Lower lobe of right lung (tissue), 2 donors: Measurements from ENCODE around the gene DNM3. TPM values are rescaled to one million over a fixed set of nuclear protein-coding genes. Genes with fewer than 3 reads are reported as not detected.

Experiments used
- ATAC-seq, 2 donors: fragments of 200-7000 bp; cut with Tn5 transposase; one replicate each; pipeline ENCODE4 v1.9.1; 2020 to 2022; ENCODE audit warnings: mild to moderate bottlenecking in 2 of 2, moderate library complexity in 2 of 2
- DNase-seq: peaks from one replicate; pipeline ENCODE4 v3.0.0-alpha.2; 2020
- H3K27ac ChIP-seq: fragments of 200-600 bp; one replicate; pipeline ENCODE4 v1.8.0; 2022
- H3K27me3 ChIP-seq: fragments of 200-600 bp; one replicate; pipeline ENCODE4 v1.8.0; 2022; ENCODE audit warnings: low read depth
- H3K36me3 ChIP-seq: fragments of 200-600 bp; one replicate; pipeline ENCODE4 v1.8.0; 2022; ENCODE audit warnings: mild to moderate bottlenecking
- H3K4me1 ChIP-seq: fragments of 200-600 bp; one replicate; pipeline ENCODE4 v1.8.0; 2022
- H3K4me3 ChIP-seq: fragments of 200-600 bp; one replicate; pipeline ENCODE4 v1.8.0; 2022; ENCODE audit warnings: mild to moderate bottlenecking
- H3K9me3 ChIP-seq: fragments of 200-600 bp; one replicate; pipeline ENCODE4 v1.8.0; 2022
- intact Hi-C: fragments of 100-400 bp; cut with DNase I; formaldehyde crosslinking; loops from one replicate; pipeline ENCODE4 v1.11.0; 2022
- total RNA-seq: library from RNA; stranded (reverse); fragmentation: NEBNext Ultra II Directional; extraction: Animal tissue kit (Norgen Biotek cat#: 25700); gene quantifications from one replicate; pipeline ENCODE4 v1.2.1, GENCODE V29; 2021
- TF ChIP-seq, protein P1 (sequence below): fragments of 200-600 bp; IDR thresholded peaks from one replicate; pipeline ENCODE4 v1.8.0; 2022; ENCODE audit warnings: antibody characterized with exemption, mild to moderate bottlenecking
- donor health status: DM: no; HTN: yes; CAD: no; lungs with severe emphysema.

DNM3 gene
- total RNA-seq, 1 donor from 2014 or later: 12.4 TPM

DNA sequence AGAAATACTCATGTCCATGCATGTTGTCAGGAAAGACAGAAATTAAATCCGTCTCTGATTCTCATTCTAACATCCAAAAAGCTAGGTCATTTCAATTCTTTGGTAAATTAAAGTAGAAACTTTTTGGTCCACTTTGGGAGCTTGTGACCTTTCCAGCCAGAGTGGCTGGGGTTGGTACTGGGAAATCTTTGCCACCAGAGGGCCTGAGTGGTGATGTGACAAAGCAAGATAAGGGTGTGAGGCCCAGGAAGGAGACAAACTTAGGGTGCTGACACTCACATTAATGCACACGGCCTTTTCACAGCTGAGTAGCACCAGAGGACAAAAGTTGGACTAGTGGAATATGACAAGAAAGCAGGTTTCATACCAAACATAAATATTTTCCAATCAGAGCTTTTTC is 144.3 kb downstream of the DNM3 start:
- intact Hi-C loops: loop anchor here (5.0 kb wide), 1 partner anchor 183 kb away; no protein-coding TSS in a partner anchor
- no peaks in the 10 kb centered on the region for H3K9me3 ChIP-seq
- peaks cover 11% of the 10 kb centered on the region for H3K36me3 ChIP-seq
- TF ChIP-seq, protein P1, sequence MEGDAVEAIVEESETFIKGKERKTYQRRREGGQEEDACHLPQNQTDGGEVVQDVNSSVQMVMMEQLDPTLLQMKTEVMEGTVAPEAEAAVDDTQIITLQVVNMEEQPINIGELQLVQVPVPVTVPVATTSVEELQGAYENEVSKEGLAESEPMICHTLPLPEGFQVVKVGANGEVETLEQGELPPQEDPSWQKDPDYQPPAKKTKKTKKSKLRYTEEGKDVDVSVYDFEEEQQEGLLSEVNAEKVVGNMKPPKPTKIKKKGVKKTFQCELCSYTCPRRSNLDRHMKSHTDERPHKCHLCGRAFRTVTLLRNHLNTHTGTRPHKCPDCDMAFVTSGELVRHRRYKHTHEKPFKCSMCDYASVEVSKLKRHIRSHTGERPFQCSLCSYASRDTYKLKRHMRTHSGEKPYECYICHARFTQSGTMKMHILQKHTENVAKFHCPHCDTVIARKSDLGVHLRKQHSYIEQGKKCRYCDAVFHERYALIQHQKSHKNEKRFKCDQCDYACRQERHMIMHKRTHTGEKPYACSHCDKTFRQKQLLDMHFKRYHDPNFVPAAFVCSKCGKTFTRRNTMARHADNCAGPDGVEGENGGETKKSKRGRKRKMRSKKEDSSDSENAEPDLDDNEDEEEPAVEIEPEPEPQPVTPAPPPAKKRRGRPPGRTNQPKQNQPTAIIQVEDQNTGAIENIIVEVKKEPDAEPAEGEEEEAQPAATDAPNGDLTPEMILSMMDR: peak; percentile 8
- no peak for DNase-seq
- no peaks in the 10 kb centered on the region for H3K27me3 ChIP-seq
- no peaks in the 10 kb centered on the region for H3K4me1 ChIP-seq
- ATAC-seq: no peak
- no peak overlapping the region for H3K27ac ChIP-seq
- no peak overlapping the region for H3K4me3 ChIP-seq

DNA sequence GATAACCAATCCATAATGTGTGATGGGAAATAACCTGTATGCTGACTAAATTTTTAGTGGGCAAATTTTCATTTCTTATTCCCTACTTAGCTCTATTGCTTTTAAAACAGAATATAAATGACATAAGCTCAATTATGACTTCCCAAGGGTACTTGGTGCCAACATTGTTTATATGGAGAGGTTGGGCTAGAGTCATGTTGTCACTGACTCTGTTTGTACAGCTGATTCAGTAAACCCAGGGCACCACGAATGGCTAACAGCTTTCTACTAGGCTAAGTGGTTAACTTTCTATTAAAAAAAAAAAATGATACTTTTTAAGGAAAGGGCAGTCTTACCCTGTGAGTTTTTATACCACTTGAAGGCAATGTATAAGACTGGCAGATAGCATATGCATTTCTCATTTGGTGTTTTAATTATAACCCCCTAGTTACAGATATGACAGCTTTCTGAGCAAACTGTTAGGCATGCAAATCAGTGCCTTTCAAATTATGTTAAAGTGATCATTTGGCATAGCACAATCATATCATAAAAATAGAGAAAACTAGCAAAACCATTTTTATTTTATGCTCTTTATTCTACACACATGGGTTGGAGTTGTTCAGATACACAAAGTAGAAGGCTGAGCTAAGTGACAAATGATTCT is 147.1 kb downstream of the DNM3 start:
- intact Hi-C loops: loop anchor here (5.0 kb wide), 1 partner anchor 186 kb away; no protein-coding TSS in a partner anchor
- Histone ChIP-seq H3K27me3 (no peaks in the 10 kb centered on the region), H3K27ac (no peak overlapping the region), H3K9me3 (no peaks in the 10 kb centered on the region), H3K4me3 (no peak overlapping the region), H3K4me1 (no peaks in the 10 kb centered on the region), H3K36me3 (peaks cover 11% of the 10 kb centered on the region)
- TF ChIP-seq, protein P1: no peak
- no peak for ATAC-seq
- DNase-seq: no peak

DNA sequence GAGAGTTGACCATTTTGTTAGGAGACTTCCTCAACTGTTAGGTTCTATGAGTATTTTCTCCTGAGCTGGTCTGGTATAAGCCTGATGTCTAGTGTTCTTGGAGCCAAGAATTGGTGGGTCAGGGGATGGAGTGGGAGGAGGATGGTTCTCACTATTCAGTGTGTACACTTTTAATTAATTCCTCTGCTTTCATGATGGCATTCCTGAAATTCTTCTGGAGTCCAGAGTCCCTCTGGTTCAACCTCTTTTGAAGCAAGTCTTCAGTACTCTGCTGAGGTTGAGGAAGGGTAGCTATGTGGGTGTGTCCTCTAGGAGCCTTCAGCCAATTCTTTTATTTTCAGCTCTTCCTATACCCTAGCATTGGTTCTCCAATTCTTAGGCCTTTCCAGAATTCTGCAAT is 149.1 kb downstream of the DNM3 start:
- no peak for DNase-seq
- no peaks in the 10 kb centered on the region for H3K27me3 ChIP-seq
- no peak overlapping the region for H3K4me3 ChIP-seq
- no peak overlapping the region for H3K27ac ChIP-seq
- no peaks in the 10 kb centered on the region for H3K4me1 ChIP-seq
- H3K9me3 ChIP-seq: no peaks in the 10 kb centered on the region
- intact Hi-C loops: no loop called here
- TF ChIP-seq, protein P1: no peak
- no peak for ATAC-seq
- H3K36me3 ChIP-seq: peaks cover 11% of the 10 kb centered on the region

DNA sequence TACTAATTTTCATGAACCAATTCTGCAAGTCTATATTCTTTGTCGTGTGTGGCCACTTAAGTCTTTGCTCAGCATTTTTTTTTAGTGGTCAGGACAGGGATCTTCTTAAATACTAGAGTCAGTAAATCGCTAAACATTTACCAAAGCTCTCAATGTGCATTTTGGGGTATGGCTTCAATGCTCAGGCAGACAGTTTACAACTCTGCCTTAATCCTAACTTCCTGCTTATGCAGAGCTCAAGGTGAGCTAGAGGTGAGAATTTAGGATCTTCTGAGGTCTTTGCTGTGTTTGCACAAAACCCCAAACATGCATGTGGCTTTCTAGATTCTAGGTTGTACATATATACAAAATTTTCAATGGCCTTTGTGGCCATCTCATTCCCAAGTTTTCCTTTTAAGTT is 153.0 kb downstream of the DNM3 start:
- ATAC-seq (no peak), DNase-seq (no peak)
- intact Hi-C loops: no loop called here
- Histone ChIP-seq H3K27me3 (no peaks in the 10 kb centered on the region), H3K36me3 (no peaks in the 10 kb centered on the region), H3K27ac (no peak overlapping the region), H3K9me3 (no peaks in the 10 kb centered on the region), H3K4me1 (no peaks in the 10 kb centered on the region), H3K4me3 (no peak overlapping the region)
- TF ChIP-seq, protein P1: no peak

DNA sequence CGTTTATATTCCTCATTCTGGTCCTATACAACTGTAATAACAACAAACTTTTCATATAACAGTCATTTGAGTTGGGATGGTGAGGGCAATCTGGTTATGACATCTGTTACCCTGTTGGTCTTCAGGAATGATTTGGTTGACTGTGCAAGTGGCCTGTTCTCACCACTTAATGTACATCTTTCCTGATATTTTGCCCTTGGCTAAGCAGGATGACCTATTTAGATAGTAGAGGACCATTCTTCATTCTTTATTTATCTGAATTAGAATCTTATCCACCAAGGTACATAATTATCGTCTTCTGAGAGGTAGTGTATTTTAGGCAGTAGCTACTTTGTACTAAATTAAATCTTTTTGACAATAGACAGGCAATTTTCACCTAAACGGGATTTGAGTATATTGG is 154.3 kb downstream of the DNM3 start:
- DNase-seq (no peak), ATAC-seq (no peak)
- H3K4me3 ChIP-seq: no peak overlapping the region
- no peaks in the 10 kb centered on the region for H3K27me3 ChIP-seq
- H3K4me1 ChIP-seq: no peaks in the 10 kb centered on the region
- intact Hi-C loops: no loop called here
- TF ChIP-seq, protein P1: no peak
- no peak overlapping the region for H3K27ac ChIP-seq
- no peaks in the 10 kb centered on the region for H3K36me3 ChIP-seq
- H3K9me3 ChIP-seq: no peaks in the 10 kb centered on the region
